Epithelial cell of esophagus (primary cell): ENCODE results near the gene SHROOM3.
A peak's percentile ranks its signal among the peaks of the same experiment; 100 is the strongest.

Experiments
- DNase-seq: peaks from one replicate; pipeline ENCODE4 v3.0.0; 2010; ENCODE audit warnings: low read depth
- H3K4me3 ChIP-seq: 2 replicates; pipeline ENCODE4 v1.5.1; 2011; ENCODE audit warnings: mild to moderate bottlenecking, low read length, control low read depth
- CTCF ChIP-seq: IDR thresholded peaks from 2 replicates; pipeline ENCODE4 v1.5.1; 2011; ENCODE audit warnings: low read depth, mild to moderate bottlenecking, low read length, control low read depth, inconsistent platforms; ENCODE audit not compliant: insufficient read depth; ENCODE audit errors: missing control alignments

Gene SHROOM3

GRCh38 chr4:76803522-76803921, 368.5 kb downstream of the SHROOM3 start:
- TF ChIP-seq CTCF = no peak
- DNase-seq = peak; percentile 97
- H3K4me3 ChIP-seq = no peak overlapping the region

GRCh38 chr4:76804096-76804495, 369.1 kb downstream of the SHROOM3 start:
- H3K4me3 ChIP-seq = no peak overlapping the region
- no peak for DNase-seq
- TF ChIP-seq CTCF = no peak

- no peak overlapping the region for H3K4me3 ChIP-seq
- DNase-seq = no peak
- TF ChIP-seq CTCF = no peak
These were observed 371.3 kb downstream of the SHROOM3 start for GRCh38 chr4:76806346-76806745.

GRCh38 chr4:76806757-76807156, 371.7 kb downstream of the SHROOM3 start:
- H3K4me3 ChIP-seq = no peak overlapping the region
- peak; percentile 38 for DNase-seq
- TF ChIP-seq CTCF = no peak

- TF ChIP-seq CTCF = no peak
- DNase-seq = peak; percentile 14
- no peak overlapping the region for H3K4me3 ChIP-seq
These were observed 374.7 kb downstream of the SHROOM3 start for GRCh38 chr4:76809594-76810305.

- TF ChIP-seq CTCF = no peak
- DNase-seq = no peak
These were observed 376.8 kb downstream of the SHROOM3 start for GRCh38 chr4:76811604-76812412.

More at GRCh38 chr4:76811604-76812412, 376.8 kb downstream of the SHROOM3 start:
- H3K4me3 ChIP-seq = no peak overlapping the region
